ENCODE data around the gene EEA1.
"Not testable (repeated sequence)": the region's sequence is repeated elsewhere in the genome, so short reads cannot be mapped to it uniquely, and the experiment has no call there.

EEA1 gene

DNA sequence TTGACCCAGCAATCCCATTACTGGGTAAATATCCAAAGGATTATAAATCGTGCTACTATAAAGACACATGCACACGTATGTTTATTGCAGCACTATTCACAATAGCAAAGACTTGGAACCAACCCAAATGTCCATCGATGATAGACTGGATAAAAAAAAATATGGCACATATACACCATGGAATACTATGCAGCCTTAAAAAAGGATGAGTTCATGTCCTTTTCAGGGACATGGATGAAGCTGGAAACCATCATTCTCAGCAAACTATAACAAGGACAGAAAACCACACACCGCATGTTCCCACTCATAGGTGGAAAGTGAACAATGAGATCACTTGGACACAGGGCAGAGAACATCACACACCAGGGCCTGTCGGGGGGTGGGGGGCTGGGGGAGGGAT is 134.7 kb downstream of the EEA1 start:
- not testable (repeated sequence) for DNase-seq

GRCh38 chr12:92786045-92786444 is 143.1 kb downstream of the EEA1 start:
- DNase-seq, result no peak

- no peak for DNase-seq
Measured at GRCh38 chr12:92785563-92785950, 143.5 kb downstream of the EEA1 start.

DNA sequence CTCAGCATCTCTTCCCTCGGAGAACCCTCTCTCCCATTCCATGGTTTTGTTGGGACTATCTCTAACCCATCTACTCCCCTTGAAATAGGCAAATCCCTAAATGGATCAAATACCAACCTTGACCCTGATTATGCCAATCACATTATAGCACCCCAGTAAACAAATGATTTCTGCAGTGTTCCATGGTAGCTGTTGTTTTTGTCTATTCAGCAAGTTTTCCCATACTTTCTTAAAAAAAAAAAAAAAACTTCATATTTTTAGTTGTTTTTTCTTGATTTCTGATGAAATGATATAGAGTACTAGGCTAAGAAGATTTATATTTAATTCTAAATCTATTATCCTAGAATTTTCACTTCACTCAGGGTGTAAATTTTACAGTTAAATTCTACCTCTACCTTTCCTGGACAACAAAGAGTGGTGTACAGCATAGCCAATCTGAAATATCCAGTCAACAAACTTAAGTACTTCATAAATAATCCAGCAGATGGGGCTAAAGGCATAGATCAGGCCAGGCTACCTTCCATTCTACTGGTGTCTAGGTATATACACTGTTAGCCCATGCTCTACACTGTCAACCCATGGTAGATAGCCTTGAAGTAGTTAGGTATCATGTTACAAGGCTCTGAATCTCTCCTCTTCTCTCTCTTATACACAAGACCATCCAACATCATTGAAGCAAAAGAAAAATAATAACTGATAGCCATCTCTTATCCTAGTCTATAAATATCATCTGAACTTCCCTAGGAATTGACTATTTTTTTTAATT is 144.1 kb downstream of the EEA1 start:
- DNase-seq, result no peak

- no peak for DNase-seq
Measured at GRCh38 chr12:92784356-92784755, 144.7 kb downstream of the EEA1 start.

GRCh38 chr12:92779902-92780301 is 149.2 kb downstream of the EEA1 start:
- no peak for DNase-seq

- DNase-seq, result no peak
Measured at GRCh38 chr12:92778525-92778924, 150.6 kb downstream of the EEA1 start.

DNA sequence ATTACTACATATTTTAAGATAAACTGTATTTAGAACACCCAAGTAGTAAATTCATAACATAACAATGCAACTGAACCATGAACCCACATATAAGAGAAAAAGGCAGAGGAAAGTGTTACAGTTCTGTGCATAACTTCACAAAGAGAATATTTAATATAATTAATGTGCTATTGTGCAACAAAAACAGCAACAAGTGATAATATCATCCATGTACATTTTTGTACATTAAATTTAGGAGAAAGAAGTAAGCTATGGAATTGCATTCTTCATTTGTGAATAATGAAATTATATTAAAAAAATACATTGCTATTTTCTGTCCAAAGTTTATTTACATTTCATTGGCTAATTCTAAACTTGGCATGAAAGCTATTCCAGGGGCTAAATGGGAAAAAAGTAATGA is 153.7 kb downstream of the EEA1 start:
- DNase-seq, result no peak

DNA sequence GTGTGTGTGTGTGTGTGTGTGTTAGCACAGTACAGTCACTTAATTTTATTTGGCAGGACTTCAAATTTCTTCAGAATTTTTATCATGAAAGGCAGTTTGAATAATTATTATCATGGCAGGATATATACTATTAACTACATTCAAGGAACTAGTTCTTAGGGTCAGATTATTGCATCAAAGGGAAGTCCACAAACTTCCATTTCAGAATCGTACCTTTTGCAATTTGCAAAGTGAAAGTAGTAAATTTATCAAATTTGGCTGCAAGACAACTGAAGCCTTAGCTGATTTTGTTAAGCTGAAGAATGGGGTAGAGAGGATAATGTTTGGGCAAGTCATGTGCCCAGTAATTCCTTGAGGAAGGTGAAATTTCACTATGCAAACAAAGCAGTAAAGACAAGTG is 158.1 kb downstream of the EEA1 start:
- DNase-seq, result no peak

GRCh38 chr12:92769124-92769901 is 159.8 kb downstream of the EEA1 start:
- peak; percentile 4 for DNase-seq

- DNase-seq, result no peak
Measured at GRCh38 chr12:92765871-92766270, 163.2 kb downstream of the EEA1 start.

DNA sequence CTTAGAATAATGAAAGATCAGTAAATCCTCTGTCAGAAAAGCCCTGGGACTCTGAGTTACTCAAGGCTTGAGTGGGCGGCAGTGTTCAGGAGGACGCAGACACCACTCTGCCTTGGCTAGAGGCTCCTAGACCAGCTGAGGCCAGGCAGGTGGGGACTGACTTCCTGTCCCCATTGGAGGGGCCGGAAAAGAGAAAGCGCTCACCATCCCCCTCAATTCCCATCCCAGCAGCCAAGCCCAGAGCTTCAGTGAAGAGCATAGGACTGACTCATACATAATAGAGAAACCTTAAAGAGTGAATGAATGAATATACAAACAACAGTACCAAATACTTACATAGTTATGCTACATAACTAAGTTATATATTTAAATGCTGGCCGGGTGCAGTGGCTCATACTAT is 164.3 kb downstream of the EEA1 start:
- DNase-seq, result no peak

- no peak for DNase-seq
Measured at GRCh38 chr12:92762773-92763172, 166.3 kb downstream of the EEA1 start.

DNA sequence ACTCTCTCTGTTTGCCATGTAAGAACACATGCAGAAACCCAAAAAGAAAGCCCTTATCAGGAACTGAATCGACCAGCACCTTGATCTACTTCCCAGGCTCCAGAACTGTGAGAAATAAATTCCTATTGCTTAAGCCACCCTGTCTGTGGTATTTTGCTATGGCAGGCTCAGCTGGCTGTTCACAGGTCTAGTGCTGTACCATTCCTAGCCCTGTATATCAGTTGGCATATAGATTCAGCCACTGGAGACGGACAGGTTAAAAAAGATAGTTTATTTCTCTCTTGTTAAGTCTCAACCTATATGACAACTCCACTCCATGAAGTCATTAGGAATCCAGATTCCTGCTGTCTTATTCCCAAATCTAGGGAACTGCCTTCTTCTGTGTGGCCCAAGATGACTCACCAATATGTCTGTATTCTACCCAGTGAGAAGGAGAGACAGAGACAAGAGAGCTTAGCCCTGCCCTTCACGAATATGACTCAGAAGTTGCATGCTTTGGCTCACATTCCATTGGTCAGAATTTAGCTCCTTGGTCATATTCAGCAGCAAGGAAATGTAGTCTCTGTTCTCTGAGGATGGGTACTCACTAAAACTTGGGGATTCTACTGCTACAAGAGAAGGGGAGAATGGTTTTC is 169.3 kb downstream of the EEA1 start:
- no peak for DNase-seq

GRCh38 chr12:92757597-92758121 is 171.4 kb downstream of the EEA1 start:
- DNase-seq, result peak; percentile 14

- DNase-seq, result no peak
Measured at GRCh38 chr12:92756898-92757596, 172.0 kb downstream of the EEA1 start.

GRCh38 chr12:92753976-92754885 is 174.9 kb downstream of the EEA1 start:
- no peak for DNase-seq

DNA sequence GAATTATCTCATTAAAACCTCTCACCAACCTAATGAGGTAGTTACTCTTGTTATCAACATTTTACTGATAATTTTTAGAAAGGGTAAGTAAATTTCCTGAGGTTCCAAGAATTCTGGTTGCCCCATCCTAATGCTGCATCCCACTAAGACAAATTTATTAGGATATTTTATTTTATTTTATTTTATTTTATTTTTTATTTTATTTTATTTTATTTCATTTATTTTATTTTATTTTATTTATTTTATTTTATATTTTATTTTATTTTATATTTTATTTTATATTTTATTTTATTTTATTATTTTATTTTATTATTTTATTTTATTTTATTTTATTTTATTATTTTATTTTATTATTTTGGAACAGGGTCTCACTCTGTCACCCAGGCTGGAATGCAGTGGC is 179.4 kb downstream of the EEA1 start:
- not testable (repeated sequence) for DNase-seq

DNA sequence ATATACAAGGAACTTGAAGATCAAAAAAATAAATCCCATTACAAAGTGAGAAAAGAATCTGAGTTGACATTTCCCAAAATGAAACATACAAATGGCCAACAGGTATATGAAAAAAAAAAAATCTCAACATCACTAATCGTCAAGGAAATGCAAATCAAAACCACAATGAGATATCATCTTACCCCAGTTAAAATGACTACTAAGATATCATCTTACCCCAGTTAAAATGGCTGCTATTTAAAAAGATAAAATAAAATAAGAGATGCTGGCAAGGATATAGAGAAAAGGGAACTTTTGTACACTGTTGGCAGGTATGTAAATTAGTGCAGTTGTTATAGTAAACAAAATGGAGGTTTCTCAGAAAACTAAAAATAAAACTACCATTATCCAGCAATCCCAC is 181.9 kb downstream of the EEA1 start:
- no peak for DNase-seq

DNA sequence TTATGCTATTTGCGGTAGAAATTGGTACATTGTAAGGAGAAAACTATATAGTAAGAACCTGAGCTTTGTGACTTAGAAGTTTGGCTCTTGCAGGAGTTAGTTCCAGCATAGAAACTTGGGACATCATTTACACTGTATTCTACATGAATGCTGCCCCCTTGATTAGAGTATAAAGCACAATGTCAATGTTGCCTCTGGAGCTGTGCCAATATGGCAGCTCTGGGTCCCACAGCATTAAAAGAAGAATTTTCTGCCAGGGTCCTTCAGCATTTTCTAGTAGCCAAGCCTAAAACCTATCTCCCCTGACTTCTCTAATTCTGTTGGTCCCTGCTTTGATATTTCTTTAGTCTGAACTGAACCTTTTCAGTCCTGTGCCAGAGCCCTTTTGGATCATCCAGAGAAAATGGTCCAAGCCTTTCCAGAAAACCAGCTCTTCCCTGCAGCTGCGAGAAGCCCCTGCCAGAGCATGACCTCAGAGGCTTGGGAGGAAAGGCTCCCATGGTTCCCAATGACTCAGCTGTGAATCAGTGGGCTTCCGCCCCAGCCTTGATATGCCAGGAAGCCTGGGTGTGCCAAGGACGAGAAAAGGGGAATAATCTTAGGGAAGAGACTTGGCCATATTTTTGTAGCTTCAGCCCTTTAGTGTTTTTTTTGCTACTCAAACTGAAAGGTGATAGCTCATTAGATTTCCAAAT is 183.1 kb downstream of the EEA1 start:
- no peak for DNase-seq

DNA sequence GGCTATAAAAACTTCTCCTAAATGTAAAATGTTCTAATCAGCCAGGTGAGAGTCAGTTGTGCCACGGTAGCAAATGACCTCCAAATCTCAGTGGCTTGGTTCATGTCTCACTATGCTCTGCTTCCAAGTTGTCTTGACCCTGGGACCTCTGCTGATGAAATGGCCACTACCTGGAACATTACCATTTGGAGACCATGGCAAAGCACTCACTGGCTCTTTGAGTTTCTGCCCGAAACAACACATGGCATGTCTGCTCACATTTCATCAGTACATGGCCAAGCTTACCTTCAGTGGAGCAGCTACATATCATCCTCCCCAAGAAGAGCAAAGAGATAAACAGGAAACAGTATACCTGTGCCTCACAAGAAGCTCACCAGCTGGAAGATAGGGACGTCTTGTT is 186.1 kb downstream of the EEA1 start:
- DNase-seq, result no peak

Measured in NK-92 treated with Interleukin-12 subunit alpha and Interleukin-12 subunit beta, amount 100 ng/mL, for 24 hours (cell line).